ENCODE results near the gene ANP32B.
"Not testable (repeated sequence)": the region's sequence is repeated elsewhere in the genome, so short reads cannot be mapped to it uniquely, and the experiment has no call there.

Gene ANP32B

GRCh38 chr9:97996676-97997075, 13.5 kb downstream of the ANP32B start:
- H3K23ac ChIP-seq (ENCODE audit: low read length in 2 of 2); H2AK5ac ChIP-seq (ENCODE audit: low read length, severe bottlenecking); H2BK120ac ChIP-seq (ENCODE audit: low read depth, low read length); H3K9me3 ChIP-seq (ENCODE audit: control insufficient read depth, low read length); H3K4ac ChIP-seq (ENCODE audit: low read depth in 1 of 2, low read length in 2 of 2); H4K8ac ChIP-seq (ENCODE audit: low read length); H3K27me3 ChIP-seq (ENCODE audit: control insufficient read depth in 1 of 2, insufficient read depth in 1 of 2, low read length in 2 of 2); H3K4me3 ChIP-seq (ENCODE audit: insufficient read depth in 1 of 2, low read depth in 1 of 2, low read length in 2 of 2); DNase-seq; H3K4me2 ChIP-seq (ENCODE audit: low read length, poor library complexity, severe bottlenecking); H2BK5ac ChIP-seq (ENCODE audit: low read depth, low read length, poor library complexity, severe bottlenecking); H3K27ac ChIP-seq (ENCODE audit: low read length, poor library complexity, severe bottlenecking); H4K91ac ChIP-seq (ENCODE audit: low read length); H3K18ac ChIP-seq (ENCODE audit: low read depth in 1 of 2, low read length in 2 of 2); H2AFZ ChIP-seq (ENCODE audit: low read depth, low read length); H3K4me1 ChIP-seq (ENCODE audit: control insufficient read depth, insufficient read depth, low read depth, low read length); H2BK15ac ChIP-seq (ENCODE audit: low read depth, poor library complexity, severe bottlenecking); H2BK12ac ChIP-seq (ENCODE audit: low read length in 2 of 2); H3K14ac ChIP-seq (ENCODE audit: low read length in 2 of 2); H3K9ac ChIP-seq (ENCODE audit: low read length): not testable (repeated sequence)
- Histone ChIP-seq H3K79me1 (replicated peaks; ENCODE audit: low read length, poor library complexity, severe bottlenecking) (peaks cover 11% of the 10 kb centered on the region), H3K36me3 (ENCODE audit: control insufficient read depth in 1 of 2, insufficient read depth in 2 of 2, low read depth in 1 of 2, low read length in 2 of 2) (peaks cover 0 to 57% of the 10 kb centered on the region in 2 experiments)
- WGBS, result 100% methylated on average over 4 of the region's 7 CpGs

GRCh38 chr9:97997330-97998276, 14.5 kb downstream of the ANP32B start:
- H3K23ac ChIP-seq (ENCODE audit: low read length in 2 of 2), result no peak overlapping the region
- H2AFZ ChIP-seq (ENCODE audit: low read depth, low read length), result no peak overlapping the region
- H3K27me3 ChIP-seq (ENCODE audit: control insufficient read depth in 1 of 2, insufficient read depth in 1 of 2, low read length in 2 of 2), result no peaks in the 10 kb centered on the region
- H3K4me3 ChIP-seq (ENCODE audit: insufficient read depth in 1 of 2, low read depth in 1 of 2, low read length in 2 of 2), result no peak overlapping the region
- no peaks in the 10 kb centered on the region for H3K4me1 ChIP-seq (ENCODE audit: control insufficient read depth, insufficient read depth, low read depth, low read length)
- no peak overlapping the region for H4K8ac ChIP-seq (ENCODE audit: low read length)
- no peak overlapping the region for H3K4me2 ChIP-seq (ENCODE audit: low read length, poor library complexity, severe bottlenecking)
- H3K9me3 ChIP-seq (ENCODE audit: control insufficient read depth, low read length), result no peaks in the 10 kb centered on the region
- H3K4ac ChIP-seq (ENCODE audit: low read depth in 1 of 2, low read length in 2 of 2), result no peak overlapping the region
- no peak overlapping the region for H2BK120ac ChIP-seq (ENCODE audit: low read depth, low read length)
- no peak for DNase-seq
- no peak overlapping the region for H2AK5ac ChIP-seq (ENCODE audit: low read length, severe bottlenecking)
- no peak overlapping the region for H3K18ac ChIP-seq (ENCODE audit: low read depth in 1 of 2, low read length in 2 of 2)
- peaks cover 11% of the 10 kb centered on the region for H3K79me1 ChIP-seq (replicated peaks; ENCODE audit: low read length, poor library complexity, severe bottlenecking)
- H3K27ac ChIP-seq (ENCODE audit: low read length, poor library complexity, severe bottlenecking), result no peak overlapping the region
- H3K14ac ChIP-seq (ENCODE audit: low read length in 2 of 2), result no peak overlapping the region
- H2BK5ac ChIP-seq (ENCODE audit: low read depth, low read length, poor library complexity, severe bottlenecking), result no peak overlapping the region
- H2BK12ac ChIP-seq (ENCODE audit: low read length in 2 of 2), result no peak overlapping the region
- H4K91ac ChIP-seq (ENCODE audit: low read length), result no peak overlapping the region
- 98% methylated on average over 3 of the region's 3 CpGs for WGBS
- H2BK15ac ChIP-seq (ENCODE audit: low read depth, poor library complexity, severe bottlenecking), result no peak overlapping the region
- peaks cover 0 to 66% of the 10 kb centered on the region in 2 experiments for H3K36me3 ChIP-seq (ENCODE audit: control insufficient read depth in 1 of 2, insufficient read depth in 2 of 2, low read depth in 1 of 2, low read length in 2 of 2)
- peak overlapping the region; percentile 1 for H3K9ac ChIP-seq (ENCODE audit: low read length)

- no peak overlapping the region for H4K8ac ChIP-seq (ENCODE audit: low read length)
- no peaks in the 10 kb centered on the region for H3K9me3 ChIP-seq (ENCODE audit: control insufficient read depth, low read length)
- H3K4me3 ChIP-seq (ENCODE audit: insufficient read depth in 1 of 2, low read depth in 1 of 2, low read length in 2 of 2), result no peak overlapping the region
Observed at GRCh38 chr9:98002808-98003207, 19.7 kb downstream of the ANP32B start.

GRCh38 chr9:98006127-98006796, 23.1 kb downstream of the ANP32B start:
- Histone ChIP-seq H2BK5ac (ENCODE audit: low read depth, low read length, poor library complexity, severe bottlenecking) (no peak overlapping the region), H4K91ac (ENCODE audit: low read length) (no peak overlapping the region), H3K4ac (ENCODE audit: low read depth in 1 of 2, low read length in 2 of 2) (no peak overlapping the region), H3K23ac (ENCODE audit: low read length in 2 of 2) (no peak overlapping the region), H3K27ac (ENCODE audit: low read length, poor library complexity, severe bottlenecking) (no peak overlapping the region), H3K14ac (ENCODE audit: low read length in 2 of 2) (no peak overlapping the region), H3K18ac (ENCODE audit: low read depth in 1 of 2, low read length in 2 of 2) (no peak overlapping the region), H2BK12ac (ENCODE audit: low read length in 2 of 2) (no peak overlapping the region), H3K27me3 (ENCODE audit: control insufficient read depth in 1 of 2, insufficient read depth in 1 of 2, low read length in 2 of 2) (no peaks in the 10 kb centered on the region), H2AFZ (ENCODE audit: low read depth, low read length) (no peak overlapping the region), H3K36me3 (ENCODE audit: control insufficient read depth in 1 of 2, insufficient read depth in 2 of 2, low read depth in 1 of 2, low read length in 2 of 2) (peaks cover 24 to 95% of the 10 kb centered on the region in 2 experiments), H2AK5ac (ENCODE audit: low read length, severe bottlenecking) (no peak overlapping the region), H3K9ac (ENCODE audit: low read length) (no peak overlapping the region), H2BK120ac (ENCODE audit: low read depth, low read length) (no peak overlapping the region), H4K8ac (ENCODE audit: low read length) (no peak overlapping the region), H3K4me2 (ENCODE audit: low read length, poor library complexity, severe bottlenecking) (no peak overlapping the region), H2BK15ac (ENCODE audit: low read depth, poor library complexity, severe bottlenecking) (no peak overlapping the region), H3K79me1 (replicated peaks; ENCODE audit: low read length, poor library complexity, severe bottlenecking) (peaks cover 30% of the 10 kb centered on the region), H3K9me3 (ENCODE audit: control insufficient read depth, low read length) (no peaks in the 10 kb centered on the region), H3K4me3 (ENCODE audit: insufficient read depth in 1 of 2, low read depth in 1 of 2, low read length in 2 of 2) (no peak overlapping the region), H3K4me1 (ENCODE audit: control insufficient read depth, insufficient read depth, low read depth, low read length) (peaks cover 7% of the 10 kb centered on the region)
- 91% methylated on average over 5 of the region's 5 CpGs for WGBS
- peak; percentile 8 for DNase-seq

More at GRCh38 chr9:98002808-98003207, 19.7 kb downstream of the ANP32B start:
- H3K23ac ChIP-seq (ENCODE audit: low read length in 2 of 2), result no peak overlapping the region
- peaks cover 21 to 87% of the 10 kb centered on the region in 2 experiments for H3K36me3 ChIP-seq (ENCODE audit: control insufficient read depth in 1 of 2, insufficient read depth in 2 of 2, low read depth in 1 of 2, low read length in 2 of 2)
- no peak overlapping the region for H2BK12ac ChIP-seq (ENCODE audit: low read length in 2 of 2)
- no peak overlapping the region for H2AK5ac ChIP-seq (ENCODE audit: low read length, severe bottlenecking)
- no peak overlapping the region for H3K4me2 ChIP-seq (ENCODE audit: low read length, poor library complexity, severe bottlenecking)
- H3K18ac ChIP-seq (ENCODE audit: low read depth in 1 of 2, low read length in 2 of 2), result no peak overlapping the region
- H2BK15ac ChIP-seq (ENCODE audit: low read depth, poor library complexity, severe bottlenecking), result no peak overlapping the region
- no peak overlapping the region for H3K14ac ChIP-seq (ENCODE audit: low read length in 2 of 2)
- peak overlapping the region; percentile 5 for H3K9ac ChIP-seq (ENCODE audit: low read length)
- H2BK5ac ChIP-seq (ENCODE audit: low read depth, low read length, poor library complexity, severe bottlenecking), result no peak overlapping the region
- H3K4ac ChIP-seq (ENCODE audit: low read depth in 1 of 2, low read length in 2 of 2), result no peak overlapping the region
- DNase-seq, result no peak
- no peak overlapping the region for H4K91ac ChIP-seq (ENCODE audit: low read length)
- H3K79me1 ChIP-seq (replicated peaks; ENCODE audit: low read length, poor library complexity, severe bottlenecking), result peaks cover 25% of the 10 kb centered on the region
- H2AFZ ChIP-seq (ENCODE audit: low read depth, low read length), result no peak overlapping the region
- H3K27ac ChIP-seq (ENCODE audit: low read length, poor library complexity, severe bottlenecking), result no peak overlapping the region
- H3K27me3 ChIP-seq (ENCODE audit: control insufficient read depth in 1 of 2, insufficient read depth in 1 of 2, low read length in 2 of 2), result no peaks in the 10 kb centered on the region
- WGBS, result 98% methylated on average over 2 of the region's 2 CpGs
- no peak overlapping the region for H2BK120ac ChIP-seq (ENCODE audit: low read depth, low read length)
- no peaks in the 10 kb centered on the region for H3K4me1 ChIP-seq (ENCODE audit: control insufficient read depth, insufficient read depth, low read depth, low read length)

Measured in mesenchymal stem cell (in vitro differentiated cells and primary cell).